SK-N-SH (cell line): ENCODE data around the gene CDAN1. TPM values are rescaled to one million over a fixed set of nuclear protein-coding genes. Genes with fewer than 3 reads are reported as not detected.

Source experiments
- CTCF ChIA-PET: fragments of 300-600, 350-600 bp; formaldehyde crosslinking; extraction: SDS; loops from one replicate; lab custom pipeline; 2021; lab: Yijun Ruan, JAX
- POLR2A ChIA-PET: fragments of 350-600 bp; sonication (Branson Sonifier 250); formaldehyde crosslinking; extraction: SDS; loops from one replicate; lab custom pipeline; 2020; ENCODE audit warnings: antibody characterized with exemption, inconsistent platforms; lab: Yijun Ruan, JAX
- DNase-seq: peaks from one replicate; pipeline ENCODE4 v3.0.0; 2012
- H2AFZ ChIP-seq: fragments of 200-600 bp; sonication (generic); 2 replicates; pipeline ENCODE4 v1.8.1; 2016; ENCODE audit warnings: antibody characterized with exemption, mild to moderate bottlenecking, low read depth
- H3F3A ChIP-seq: fragments of 200-600 bp; sonication (generic); replicated peaks from 2 replicates; pipeline ENCODE3; 2016; ENCODE audit warnings: antibody characterized with exemption, mild to moderate bottlenecking; ENCODE audit not compliant: insufficient read depth
- H3K27ac ChIP-seq, 2 experiments: fragments of 200-500 bp in 1 of 2; fragments of 200-600 bp in 1 of 2; sonication (Bioruptor generic) in 1 of 2; sonication (generic), shearing (Covaris generic) in 1 of 2; 2 replicates each; pipeline versions ENCODE4 v1.5.1 to v1.6.1; 2014 to 2016; ENCODE audit warnings: low read depth in 2 of 2, inconsistent platforms in 1 of 2, low read length in 1 of 2, mild to moderate bottlenecking in 1 of 2, mixed read lengths in 1 of 2
- H3K27me3 ChIP-seq: fragments of 200-600 bp; sonication (generic), shearing (Covaris generic); 2 replicates; pipeline ENCODE4 v1.6.1; 2016; ENCODE audit warnings: mixed run types; ENCODE audit not compliant: insufficient read depth
- H3K36me3 ChIP-seq, 2 experiments: fragments of 200-500 bp in 1 of 2; fragments of 200-600 bp in 1 of 2; sonication (Bioruptor generic) in 1 of 2; sonication (generic) in 1 of 2; replicated peaks in 1 of 2; 2 replicates each; pipeline versions ENCODE3 to v1.5.1; 2014 to 2016; ENCODE audit warnings: low read length in 1 of 2, mild to moderate bottlenecking in 1 of 2; ENCODE audit not compliant: insufficient read depth in 2 of 2, control insufficient read depth in 1 of 2
- H3K4me1 ChIP-seq, 2 experiments: fragments of 200-500 bp in 1 of 2; fragments of 200-600 bp in 1 of 2; sonication (Bioruptor generic) in 1 of 2; sonication (generic), shearing (Covaris generic) in 1 of 2; 2 replicates each; pipeline versions ENCODE4 v1.5.1 to v1.6.1; 2014 to 2016; ENCODE audit warnings: low read depth in 1 of 2, low read length in 1 of 2, mixed run types in 1 of 2; ENCODE audit not compliant: insufficient read depth in 2 of 2, control insufficient read depth in 1 of 2
- H3K4me2 ChIP-seq: fragments of 200-600 bp; sonication (generic), shearing (Covaris generic); 2 replicates; pipeline ENCODE4 v1.6.1; 2017; ENCODE audit warnings: mixed run types
- H3K4me3 ChIP-seq, 2 experiments: fragments of 200-500 bp in 1 of 2; fragments of 200-600 bp in 1 of 2; sonication (Bioruptor generic) in 1 of 2; sonication (generic), shearing (Covaris generic) in 1 of 2; 2 replicates each; pipeline versions ENCODE4 v1.5.1 to v1.8.1; 2014 to 2016; ENCODE audit warnings: low read depth in 2 of 2, inconsistent platforms in 1 of 2, low read length in 1 of 2, mild to moderate bottlenecking in 1 of 2, mixed read lengths in 1 of 2, moderate library complexity in 1 of 2
- H3K79me2 ChIP-seq: fragments of 200-600 bp; sonication (generic); 2 replicates; pipeline ENCODE4 v1.8.1; 2017; ENCODE audit warnings: mild to moderate bottlenecking; ENCODE audit not compliant: insufficient read depth
- H3K9ac ChIP-seq: fragments of 200-600 bp; sonication (generic); 2 replicates; pipeline ENCODE4 v1.6.1; 2017; ENCODE audit warnings: mixed run types
- H3K9me2 ChIP-seq: fragments of 200-600 bp; sonication (generic); 2 replicates; pipeline ENCODE4 v1.6.1; 2017; ENCODE audit warnings: mixed run types
- H3K9me3 ChIP-seq: fragments of 200-600 bp; sonication (generic); 2 replicates; pipeline ENCODE4 v1.6.1; 2017; ENCODE audit warnings: mixed run types, mild to moderate bottlenecking, moderate library complexity
- H4K20me1 ChIP-seq: fragments of 200-600 bp; sonication (generic); 2 replicates; pipeline ENCODE4 v1.6.1; 2017; ENCODE audit warnings: mild to moderate bottlenecking, mixed run types; ENCODE audit not compliant: insufficient read depth
- EP300 ChIP-seq, 2 experiments: IDR thresholded peaks; 2 replicates each; pipeline versions ENCODE4 v1.4.0 to v1.6.1; 2012; ENCODE audit warnings: borderline replicate concordance in 1 of 2, low read depth in 1 of 2, low read length in 1 of 2
- EZH2phosphoT487 ChIP-seq: fragments of 200-600 bp; sonication (generic); IDR thresholded peaks from 2 replicates; pipeline ENCODE4 v1.6.1; 2017; ENCODE audit warnings: low read depth, mixed run types, mild to moderate bottlenecking, antibody characterized with exemption, moderate library complexity, borderline replicate concordance
- FOSL2 ChIP-seq: IDR thresholded peaks from 2 replicates; pipeline ENCODE4 v1.4.0; 2012; ENCODE audit warnings: low read depth, mild to moderate bottlenecking, moderate library complexity, borderline replicate concordance
- GABPA ChIP-seq: IDR thresholded peaks from 2 replicates; pipeline ENCODE4 v1.4.0; 2012; ENCODE audit warnings: low read depth, mild to moderate bottlenecking
- GATA2 ChIP-seq: sonication (generic); formaldehyde crosslinking; IDR thresholded peaks from 2 replicates; pipeline ENCODE4 v1.5.0; 2020; ENCODE audit warnings: mild to moderate bottlenecking, missing genetic modification reagents
- JUND ChIP-seq: IDR thresholded peaks from 2 replicates; pipeline ENCODE4 v1.4.0; 2012
- MEF2A ChIP-seq: IDR thresholded peaks from 2 replicates; pipeline ENCODE4 v1.4.0; 2012; ENCODE audit warnings: low read depth, borderline replicate concordance
- MXI1 ChIP-seq: IDR thresholded peaks from 2 replicates; pipeline ENCODE4 v1.6.1; 2012; ENCODE audit warnings: mild to moderate bottlenecking, low read depth, low read length, improper control_type of control experiment
- POLR2AphosphoS5 ChIP-seq: IDR thresholded peaks from 2 replicates; pipeline ENCODE4 v1.6.1; 2012; ENCODE audit warnings: low read depth, low read length
- RAD21 ChIP-seq: IDR thresholded peaks from 2 replicates; pipeline ENCODE4 v1.6.1; 2012; ENCODE audit warnings: mild to moderate bottlenecking, low read length
- RFX5 ChIP-seq: IDR thresholded peaks from 2 replicates; pipeline ENCODE4 v1.6.1; 2012; ENCODE audit warnings: mild to moderate bottlenecking, improper control_type of control experiment, low read length
- SIN3A ChIP-seq: IDR thresholded peaks from 2 replicates; pipeline ENCODE4 v1.6.1; 2012; ENCODE audit warnings: low read depth, mild to moderate bottlenecking, low read length, moderate library complexity, borderline replicate concordance
- SMC3 ChIP-seq: IDR thresholded peaks from 2 replicates; pipeline ENCODE4 v1.6.1; 2012; ENCODE audit warnings: low read depth, low read length, improper control_type of control experiment
- TAF1 ChIP-seq: IDR thresholded peaks from 2 replicates; pipeline ENCODE4 v1.6.1; 2012; ENCODE audit warnings: low read depth, mild to moderate bottlenecking, low read length, moderate library complexity, borderline replicate concordance
- TEAD4 ChIP-seq: IDR thresholded peaks from 2 replicates; pipeline ENCODE4 v1.4.0; 2012; ENCODE audit warnings: mild to moderate bottlenecking, borderline replicate concordance; ENCODE audit not compliant: insufficient read depth
- WGBS: methylation state at CpG from one replicate; pipeline ENCODE4 v1.1.6; 2017; ENCODE audit warnings: low lambda C conversion rate; 5-methylcytosine and 5-hydroxymethylcytosine counted together
- polyA plus RNA-seq, 3 experiments: library from polyadenylated mRNA; depleted of rRNA; stranded (reverse); fragments of >200 nt; gene quantifications; 2 replicates each; pipeline ENCODE4 v1.2.3, GENCODE V29; 2012
- TF ChIP-seq, protein P1 (sequence below): fragments of 200-600 bp; sonication (generic); IDR thresholded peaks from 2 replicates; pipeline ENCODE4 v1.6.1; 2017; ENCODE audit warnings: antibody characterized with exemption, mild to moderate bottlenecking, moderate library complexity
- TF ChIP-seq, protein P2 (sequence below): fragments of 150-350 bp; IDR thresholded peaks from 2 replicates; pipeline ENCODE4 v1.6.1; 2016; ENCODE audit warnings: mild to moderate bottlenecking, low read depth, low read length
- TF ChIP-seq, protein P3 (sequence below): IDR thresholded peaks from 2 replicates; pipeline ENCODE4 v1.4.0; 2012; ENCODE audit warnings: low read depth
- TF ChIP-seq, protein P4 (sequence below): IDR thresholded peaks from 2 replicates; pipeline ENCODE4; 2012

Gene CDAN1
- polyA plus RNA-seq, 1 of the 3 experiments (the other 2 are of a cell fraction) = 6.2 TPM

DNA sequence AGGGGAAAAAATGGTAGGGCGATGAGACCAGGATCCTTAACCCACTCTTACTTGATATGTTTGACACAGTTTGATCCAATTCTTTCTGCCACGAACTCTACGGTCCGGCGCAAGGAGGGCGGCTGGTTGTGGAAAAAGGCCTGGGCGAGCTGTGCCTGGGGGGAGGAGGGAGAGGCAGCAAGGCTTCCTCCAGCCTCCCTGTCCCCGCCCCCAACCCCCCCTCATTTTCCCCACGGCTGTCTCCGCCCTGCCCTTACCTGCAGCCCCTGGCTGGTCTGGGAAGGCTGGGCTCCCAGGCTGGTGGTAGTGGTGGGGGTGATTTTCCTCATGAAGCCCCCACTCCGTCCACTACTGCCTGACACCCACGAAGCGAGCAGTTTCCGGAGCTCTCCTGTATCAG, 8.0 kb downstream of the CDAN1 start:
- H3K27me3 ChIP-seq = no peaks in the 10 kb centered on the region
- H3K27ac ChIP-seq = no peak overlapping the region
- H3K4me2 ChIP-seq = no peak overlapping the region
- H3K36me3 ChIP-seq = peaks cover 46 to 94% of the 10 kb centered on the region in 2 experiments
- WGBS = 94% methylated on average over 14 of the region's 14 CpGs
- DNase-seq = peak; percentile 36
- H3K9ac ChIP-seq = no peak overlapping the region
- H4K20me1 ChIP-seq = no peaks in the 10 kb centered on the region
- H3K4me3 ChIP-seq = no peak overlapping the region
- no peak overlapping the region for H2AFZ ChIP-seq
- no peaks in the 10 kb centered on the region for H3K79me2 ChIP-seq
- ChIA-PET CTCF (interaction anchor here (0.9 kb wide), 1 partner anchor 9 kb away, joined by 3 read pairs; no protein-coding TSS in a partner anchor), POLR2A (no interaction called here)
- TF ChIP-seq MEF2A (no peak), SMC3 (no peak), GATA2 (no peak), EZH2phosphoT487 (no peak), SIN3A (no peak), RFX5 (no peak), POLR2AphosphoS5 (no peak)
- TF ChIP-seq, protein P1, sequence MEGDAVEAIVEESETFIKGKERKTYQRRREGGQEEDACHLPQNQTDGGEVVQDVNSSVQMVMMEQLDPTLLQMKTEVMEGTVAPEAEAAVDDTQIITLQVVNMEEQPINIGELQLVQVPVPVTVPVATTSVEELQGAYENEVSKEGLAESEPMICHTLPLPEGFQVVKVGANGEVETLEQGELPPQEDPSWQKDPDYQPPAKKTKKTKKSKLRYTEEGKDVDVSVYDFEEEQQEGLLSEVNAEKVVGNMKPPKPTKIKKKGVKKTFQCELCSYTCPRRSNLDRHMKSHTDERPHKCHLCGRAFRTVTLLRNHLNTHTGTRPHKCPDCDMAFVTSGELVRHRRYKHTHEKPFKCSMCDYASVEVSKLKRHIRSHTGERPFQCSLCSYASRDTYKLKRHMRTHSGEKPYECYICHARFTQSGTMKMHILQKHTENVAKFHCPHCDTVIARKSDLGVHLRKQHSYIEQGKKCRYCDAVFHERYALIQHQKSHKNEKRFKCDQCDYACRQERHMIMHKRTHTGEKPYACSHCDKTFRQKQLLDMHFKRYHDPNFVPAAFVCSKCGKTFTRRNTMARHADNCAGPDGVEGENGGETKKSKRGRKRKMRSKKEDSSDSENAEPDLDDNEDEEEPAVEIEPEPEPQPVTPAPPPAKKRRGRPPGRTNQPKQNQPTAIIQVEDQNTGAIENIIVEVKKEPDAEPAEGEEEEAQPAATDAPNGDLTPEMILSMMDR = no peak
- TF ChIP-seq, protein P2, sequence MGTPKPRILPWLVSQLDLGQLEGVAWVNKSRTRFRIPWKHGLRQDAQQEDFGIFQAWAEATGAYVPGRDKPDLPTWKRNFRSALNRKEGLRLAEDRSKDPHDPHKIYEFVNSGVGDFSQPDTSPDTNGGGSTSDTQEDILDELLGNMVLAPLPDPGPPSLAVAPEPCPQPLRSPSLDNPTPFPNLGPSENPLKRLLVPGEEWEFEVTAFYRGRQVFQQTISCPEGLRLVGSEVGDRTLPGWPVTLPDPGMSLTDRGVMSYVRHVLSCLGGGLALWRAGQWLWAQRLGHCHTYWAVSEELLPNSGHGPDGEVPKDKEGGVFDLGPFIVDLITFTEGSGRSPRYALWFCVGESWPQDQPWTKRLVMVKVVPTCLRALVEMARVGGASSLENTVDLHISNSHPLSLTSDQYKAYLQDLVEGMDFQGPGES = no peak
- H3K9me3 ChIP-seq = no peaks in the 10 kb centered on the region
- peaks cover 7% of the 10 kb centered on the region for H3F3A ChIP-seq
- peaks cover 0 to 7% of the 10 kb centered on the region in 2 experiments; a peak in 1 of 4 replicates for H3K4me1 ChIP-seq
- H3K9me2 ChIP-seq = no peaks in the 10 kb centered on the region

DNA sequence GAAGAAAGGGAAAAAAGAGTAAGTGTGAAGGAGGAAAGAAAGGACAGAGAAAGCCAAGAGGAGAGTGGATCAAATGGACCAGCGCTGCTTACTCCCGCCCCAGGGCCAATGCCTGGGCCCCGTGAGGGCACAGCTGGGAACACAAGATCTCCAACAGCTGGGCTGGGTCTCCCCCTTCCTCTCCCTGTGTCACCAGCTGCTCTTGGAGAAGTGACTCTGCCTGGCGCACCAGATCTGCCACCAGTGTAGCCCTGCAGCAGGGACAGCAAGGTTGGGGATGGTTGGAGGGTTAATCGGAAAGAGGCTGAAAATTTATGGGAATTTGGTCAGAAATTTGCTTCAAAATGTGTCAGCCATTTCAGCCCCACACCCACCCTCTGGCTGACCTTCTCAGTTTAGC, 8.4 kb downstream of the CDAN1 start:
- Histone ChIP-seq H3K9me2 (no peaks in the 10 kb centered on the region), H3K4me2 (no peak overlapping the region), H3K27me3 (no peaks in the 10 kb centered on the region), H3K27ac (no peak overlapping the region; a peak in 1 of 4 replicates), H3K4me3 (no peak overlapping the region), H3K36me3 (peaks cover 45 to 90% of the 10 kb centered on the region in 2 experiments), H3K4me1 (peaks cover 0 to 7% of the 10 kb centered on the region in 2 experiments; a peak in 1 of 4 replicates), H3K9ac (no peak overlapping the region), H3K79me2 (no peaks in the 10 kb centered on the region), H3F3A (peaks cover 7% of the 10 kb centered on the region), H3K9me3 (no peaks in the 10 kb centered on the region), H4K20me1 (no peaks in the 10 kb centered on the region), H2AFZ (no peak overlapping the region)
- POLR2A ChIA-PET = no interaction called here
- CTCF ChIA-PET = no interaction called here
- WGBS = 90% methylated on average over 3 of the region's 5 CpGs
- peak; percentile 36 for DNase-seq
- TF ChIP-seq GABPA (no peak), MXI1 (no peak), EP300 (IDR thresholded peaks at IDR 0.05; ENCODE audit: borderline replicate concordance in 1 of 2, low read depth in 1 of 2, low read length in 1 of 2) (no peak), RAD21 (no peak), POLR2AphosphoS5 (no peak), RFX5 (no peak), TAF1 (no peak), JUND (no peak), TEAD4 (no peak), FOSL2 (no peak), GATA2 (no peak)
- TF ChIP-seq, protein P3, sequence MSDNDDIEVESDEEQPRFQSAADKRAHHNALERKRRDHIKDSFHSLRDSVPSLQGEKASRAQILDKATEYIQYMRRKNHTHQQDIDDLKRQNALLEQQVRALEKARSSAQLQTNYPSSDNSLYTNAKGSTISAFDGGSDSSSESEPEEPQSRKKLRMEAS = no peak
- TF ChIP-seq, protein P4, sequence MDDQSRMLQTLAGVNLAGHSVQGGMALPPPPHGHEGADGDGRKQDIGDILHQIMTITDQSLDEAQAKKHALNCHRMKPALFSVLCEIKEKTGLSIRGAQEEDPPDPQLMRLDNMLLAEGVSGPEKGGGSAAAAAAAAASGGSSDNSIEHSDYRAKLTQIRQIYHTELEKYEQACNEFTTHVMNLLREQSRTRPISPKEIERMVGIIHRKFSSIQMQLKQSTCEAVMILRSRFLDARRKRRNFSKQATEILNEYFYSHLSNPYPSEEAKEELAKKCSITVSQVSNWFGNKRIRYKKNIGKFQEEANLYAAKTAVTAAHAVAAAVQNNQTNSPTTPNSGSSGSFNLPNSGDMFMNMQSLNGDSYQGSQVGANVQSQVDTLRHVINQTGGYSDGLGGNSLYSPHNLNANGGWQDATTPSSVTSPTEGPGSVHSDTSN = no peak
- TF ChIP-seq, protein P1 = no peak
- TF ChIP-seq, protein P2 = no peak
